HFF-Myc (cell line): Measurements from ENCODE around the gene MYL12A.

Source experiments
- DNase-seq: peaks from one replicate; pipeline ENCODE4 v3.0.0-alpha.2; 2011; ENCODE audit warnings: low read depth; ENCODE audit errors: extremely low read depth
- H3K4me3 ChIP-seq: replicated peaks from 2 replicates; pipeline ENCODE4 v1.5.1; 2011; ENCODE audit warnings: low read depth, mild to moderate bottlenecking, control low read depth, low read length
- TF ChIP-seq, protein P1 (sequence below): IDR thresholded peaks from 2 replicates; pipeline ENCODE4 v1.5.1; 2012; ENCODE audit warnings: mild to moderate bottlenecking, low read depth, low read length, control low read depth; ENCODE audit errors: missing control alignments

Gene MYL12A

DNA sequence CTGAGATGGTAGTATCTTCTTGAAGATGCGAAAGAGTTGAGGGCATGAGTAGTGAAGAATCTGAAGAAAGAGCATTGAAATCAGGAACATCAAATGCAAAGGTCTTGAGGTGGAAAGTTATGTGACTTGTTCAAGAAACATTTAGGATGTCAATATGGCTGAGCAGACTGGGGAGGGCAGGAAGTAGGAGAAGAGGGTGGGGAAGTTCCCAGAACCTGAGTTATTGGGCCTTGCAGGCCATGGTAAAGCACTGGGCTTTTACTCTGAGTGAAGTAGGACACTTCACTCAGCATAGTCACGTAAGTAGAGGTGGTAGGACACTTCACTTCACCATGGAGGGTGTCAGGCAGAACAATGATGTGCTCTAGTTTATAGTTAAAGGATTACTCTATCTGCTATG, 11.8 kb upstream of the MYL12A start:
- H3K4me3 ChIP-seq: no peak overlapping the region
- TF ChIP-seq, protein P1, sequence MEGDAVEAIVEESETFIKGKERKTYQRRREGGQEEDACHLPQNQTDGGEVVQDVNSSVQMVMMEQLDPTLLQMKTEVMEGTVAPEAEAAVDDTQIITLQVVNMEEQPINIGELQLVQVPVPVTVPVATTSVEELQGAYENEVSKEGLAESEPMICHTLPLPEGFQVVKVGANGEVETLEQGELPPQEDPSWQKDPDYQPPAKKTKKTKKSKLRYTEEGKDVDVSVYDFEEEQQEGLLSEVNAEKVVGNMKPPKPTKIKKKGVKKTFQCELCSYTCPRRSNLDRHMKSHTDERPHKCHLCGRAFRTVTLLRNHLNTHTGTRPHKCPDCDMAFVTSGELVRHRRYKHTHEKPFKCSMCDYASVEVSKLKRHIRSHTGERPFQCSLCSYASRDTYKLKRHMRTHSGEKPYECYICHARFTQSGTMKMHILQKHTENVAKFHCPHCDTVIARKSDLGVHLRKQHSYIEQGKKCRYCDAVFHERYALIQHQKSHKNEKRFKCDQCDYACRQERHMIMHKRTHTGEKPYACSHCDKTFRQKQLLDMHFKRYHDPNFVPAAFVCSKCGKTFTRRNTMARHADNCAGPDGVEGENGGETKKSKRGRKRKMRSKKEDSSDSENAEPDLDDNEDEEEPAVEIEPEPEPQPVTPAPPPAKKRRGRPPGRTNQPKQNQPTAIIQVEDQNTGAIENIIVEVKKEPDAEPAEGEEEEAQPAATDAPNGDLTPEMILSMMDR: no peak
- no peak for DNase-seq

DNA sequence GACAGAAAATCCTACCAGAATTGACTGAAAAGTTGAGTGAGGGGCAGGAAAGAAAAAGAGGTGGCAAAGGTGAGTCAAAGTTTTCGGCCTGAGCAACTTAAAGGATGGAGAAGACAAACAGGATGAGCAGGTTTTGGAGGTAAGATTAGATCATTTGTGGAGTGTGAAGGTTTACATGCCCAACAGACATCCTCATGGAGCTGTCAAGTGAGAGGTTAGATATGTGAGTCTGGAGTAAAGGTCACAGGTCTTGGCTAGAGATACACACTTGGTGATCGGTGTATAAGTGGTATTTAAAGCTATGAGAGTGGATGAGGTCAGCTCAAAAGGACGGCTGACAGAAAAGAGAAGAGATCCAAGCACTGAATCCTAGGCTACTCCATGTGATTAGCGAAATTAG, 11.1 kb upstream of the MYL12A start:
- H3K4me3 ChIP-seq: no peak overlapping the region
- TF ChIP-seq, protein P1: no peak
- no peak for DNase-seq

- DNase-seq: no peak
Observed at GRCh38 chr18:3238742-3239141, 8.9 kb upstream of the MYL12A start.

DNA sequence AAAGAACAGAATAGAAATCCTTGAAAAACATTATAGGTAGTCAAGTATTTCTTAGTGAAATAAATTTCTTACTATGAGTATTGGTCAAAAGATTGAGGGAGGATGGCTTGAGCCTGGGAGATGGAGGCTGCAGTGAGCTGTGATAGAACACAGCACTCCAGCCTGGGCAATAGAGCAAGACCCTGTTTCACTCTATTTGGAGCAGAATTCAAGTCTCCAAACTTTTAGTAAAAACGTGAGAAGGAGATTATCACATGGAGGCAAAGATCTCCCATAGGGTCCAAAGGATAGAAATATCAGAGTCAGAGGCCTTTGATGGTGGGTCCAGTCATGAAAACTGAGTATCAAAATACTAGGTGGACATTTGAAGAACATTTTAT, 2.4 kb upstream of the MYL12A start:
- no peak for DNase-seq
- no peak overlapping the region; the same call in 1 of the 2 replicates for H3K4me3 ChIP-seq
- TF ChIP-seq, protein P1: no peak

More at GRCh38 chr18:3238742-3239141, 8.9 kb upstream of the MYL12A start:
- H3K4me3 ChIP-seq: no peak overlapping the region
- TF ChIP-seq, protein P1: peak; percentile 9

DNA sequence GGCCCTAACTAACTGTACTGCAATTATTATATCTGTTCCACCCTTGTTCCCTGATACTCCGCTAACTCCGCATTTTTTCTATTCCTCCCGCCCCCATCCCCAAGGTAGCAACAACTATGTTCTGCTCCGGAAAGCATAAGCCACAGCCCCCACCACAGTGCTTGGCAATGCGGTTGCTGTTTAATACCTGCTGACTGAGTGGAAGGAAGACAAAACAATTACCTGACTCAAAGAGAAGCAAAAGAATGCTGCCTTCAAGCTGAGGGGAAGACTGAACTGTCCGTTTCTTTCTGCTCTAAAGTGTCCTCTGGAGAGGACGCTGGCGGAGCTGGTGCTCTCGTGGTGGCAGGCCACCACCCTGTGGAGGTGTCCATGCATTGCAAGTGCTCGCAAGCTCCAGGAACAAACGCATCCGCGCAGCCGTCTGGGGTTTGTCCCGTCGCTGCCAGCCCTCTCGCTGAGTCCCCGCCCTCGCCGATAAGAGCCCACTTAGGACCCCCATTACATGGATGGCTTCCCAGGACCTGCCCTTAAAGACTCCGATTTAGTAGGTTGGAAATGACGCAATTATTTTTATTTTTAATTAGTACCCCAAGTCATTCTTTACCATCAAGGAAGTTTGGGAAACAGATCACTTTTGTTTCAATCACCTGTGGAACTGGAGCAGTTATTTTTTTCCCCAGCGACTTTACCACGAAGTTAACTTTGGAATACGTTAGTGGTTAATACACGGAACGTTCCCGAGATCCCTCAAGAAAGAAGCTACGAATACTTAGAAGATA, 1.6 kb upstream of the MYL12A start:
- TF ChIP-seq, protein P1: peak; percentile 87
- DNase-seq: peak; percentile 65

GRCh38 chr18:3246635-3247239, 864 bp upstream of the MYL12A start:
- TF ChIP-seq, protein P1: no peak
- DNase-seq: no peak
- H3K4me3 ChIP-seq: peak overlapping the region; percentile 88

More for the DNA sequence above, 1.6 kb upstream of the MYL12A start:
- H3K4me3 ChIP-seq: peak overlapping the region; percentile 88
